ENCODE measurements around the gene ST8SIA6.
"Not testable (repeated sequence)": the region's sequence is repeated elsewhere in the genome, so short reads cannot be mapped to it uniquely, and the experiment has no call there.

The ST8SIA6 gene

GRCh38 chr10:17425584-17426262 lies 28.7 kb downstream of the ST8SIA6 start:
- DNase-seq: no peak

GRCh38 chr10:17423632-17424186 lies 30.7 kb downstream of the ST8SIA6 start:
- DNase-seq: no peak

DNA sequence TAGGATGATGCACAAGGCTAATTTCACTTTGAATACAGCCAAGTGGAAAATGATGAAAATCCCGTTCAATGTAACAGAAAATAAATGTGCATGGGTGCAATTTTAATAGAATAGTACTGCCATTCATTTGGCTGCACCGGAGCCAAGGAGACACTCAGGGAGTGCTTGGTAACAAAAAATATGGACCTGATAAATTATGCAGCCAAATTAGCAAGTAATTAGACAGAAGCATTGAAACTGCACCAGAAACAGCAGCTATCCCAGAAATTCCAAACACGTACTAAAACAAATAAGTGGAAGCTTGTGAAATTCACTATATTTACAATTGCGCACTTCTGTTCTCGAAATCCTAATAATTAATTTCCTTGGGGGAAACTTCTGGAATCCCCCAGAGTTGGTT lies 31.5 kb downstream of the ST8SIA6 start:
- DNase-seq: no peak

DNA sequence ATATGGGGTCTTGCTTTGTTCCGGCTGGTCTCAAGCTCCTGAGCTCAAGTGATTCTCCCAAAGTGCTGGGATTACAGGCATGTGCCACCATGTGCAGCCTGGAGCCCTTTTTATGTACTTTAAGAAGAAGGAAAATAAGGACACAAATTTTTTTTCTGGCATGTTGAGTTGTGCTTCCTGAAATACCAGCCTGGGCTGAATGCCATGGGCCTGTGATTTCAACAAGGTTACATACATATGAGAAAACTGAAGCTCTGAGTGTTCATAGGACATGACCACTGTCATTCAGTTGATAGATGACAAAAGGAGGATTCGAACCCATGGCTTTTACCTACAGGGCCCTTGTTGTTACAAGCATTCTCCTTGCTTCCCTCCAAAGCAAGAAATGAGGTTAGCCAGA lies 36.1 kb downstream of the ST8SIA6 start:
- no peak for DNase-seq

DNA sequence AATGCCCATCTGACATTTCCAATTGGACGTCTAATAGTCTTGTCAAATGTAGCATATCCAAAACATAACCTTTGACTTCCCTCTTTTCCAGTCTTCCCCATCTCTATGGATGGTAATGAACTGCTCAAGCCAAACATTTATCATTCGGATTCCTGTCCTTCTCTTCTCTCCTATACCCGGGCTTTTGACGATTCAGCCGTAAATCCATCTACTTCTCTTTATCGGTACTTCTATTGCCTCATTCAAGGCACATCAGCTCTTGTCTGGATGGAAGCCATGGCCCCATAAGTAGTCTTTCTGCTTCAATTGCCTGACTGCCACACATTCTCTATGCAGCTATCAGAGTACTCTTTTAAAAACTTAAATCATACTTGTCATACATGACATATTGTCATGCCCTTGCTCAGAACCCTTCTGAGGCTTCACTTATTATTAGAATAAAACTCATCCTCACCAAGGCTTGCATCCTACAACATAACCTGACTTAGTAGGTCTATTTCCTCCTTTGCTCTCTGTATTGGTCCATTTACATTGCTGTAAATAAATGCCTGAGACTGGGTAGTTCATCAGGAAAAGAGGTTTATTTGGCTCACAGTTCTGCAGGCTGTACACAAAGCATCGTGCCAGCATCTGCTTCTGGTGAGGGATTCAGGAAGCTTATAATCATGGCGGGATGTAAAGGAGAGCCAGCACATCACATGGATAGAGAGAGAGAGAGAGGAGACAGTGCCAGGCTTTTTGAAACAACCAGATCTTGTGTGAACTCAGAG lies 37.8 kb downstream of the ST8SIA6 start:
- no peak for DNase-seq

GRCh38 chr10:17415046-17415658 lies 39.2 kb downstream of the ST8SIA6 start:
- DNase-seq: no peak

DNA sequence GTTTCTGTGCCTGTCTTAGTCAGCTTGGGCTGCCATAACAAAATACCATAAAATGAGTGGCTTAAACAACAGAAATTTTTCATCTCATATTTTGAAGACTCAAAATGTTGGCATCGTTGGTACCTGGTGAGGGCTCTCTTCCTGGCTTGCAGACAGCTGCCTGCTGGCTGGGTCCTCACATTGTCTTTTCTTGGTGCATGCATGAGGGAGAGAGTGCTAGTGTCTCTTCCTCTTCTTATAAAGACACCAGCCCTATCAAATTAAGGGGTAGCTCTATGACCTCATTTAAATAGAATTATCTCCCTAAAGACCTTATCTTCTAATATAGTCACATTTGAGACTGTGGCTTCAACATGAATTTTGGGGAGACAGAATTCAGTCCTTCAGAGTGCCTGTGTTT lies 39.9 kb downstream of the ST8SIA6 start:
- DNase-seq: no peak

DNA sequence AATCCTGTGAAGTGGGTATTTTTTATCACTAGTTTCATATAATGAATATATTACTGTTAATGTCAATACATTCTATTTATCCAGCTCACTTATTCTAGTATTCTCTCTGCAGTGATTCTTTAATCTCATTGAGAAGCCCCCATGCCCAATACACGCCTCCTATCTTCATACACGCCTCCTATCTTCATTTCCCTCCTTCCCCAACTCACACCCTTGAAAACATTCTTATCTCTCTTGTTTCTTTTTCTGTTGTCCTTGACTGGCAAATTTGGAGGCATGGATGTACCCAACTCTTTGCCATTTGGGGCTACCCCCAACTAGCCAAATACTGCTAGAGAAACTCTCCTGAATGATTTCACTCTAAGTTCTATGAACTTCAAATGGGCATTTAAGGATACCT lies 40.5 kb downstream of the ST8SIA6 start:
- no peak for DNase-seq

- DNase-seq: no peak
Measured at GRCh38 chr10:17412323-17412722, 42.1 kb downstream of the ST8SIA6 start.

- no peak for DNase-seq
Measured at GRCh38 chr10:17410907-17411306, 43.5 kb downstream of the ST8SIA6 start.

- DNase-seq: no peak
Measured at GRCh38 chr10:17409170-17409733, 45.1 kb downstream of the ST8SIA6 start.

- DNase-seq: no peak
Measured at GRCh38 chr10:17407047-17407446, 47.3 kb downstream of the ST8SIA6 start.

DNA sequence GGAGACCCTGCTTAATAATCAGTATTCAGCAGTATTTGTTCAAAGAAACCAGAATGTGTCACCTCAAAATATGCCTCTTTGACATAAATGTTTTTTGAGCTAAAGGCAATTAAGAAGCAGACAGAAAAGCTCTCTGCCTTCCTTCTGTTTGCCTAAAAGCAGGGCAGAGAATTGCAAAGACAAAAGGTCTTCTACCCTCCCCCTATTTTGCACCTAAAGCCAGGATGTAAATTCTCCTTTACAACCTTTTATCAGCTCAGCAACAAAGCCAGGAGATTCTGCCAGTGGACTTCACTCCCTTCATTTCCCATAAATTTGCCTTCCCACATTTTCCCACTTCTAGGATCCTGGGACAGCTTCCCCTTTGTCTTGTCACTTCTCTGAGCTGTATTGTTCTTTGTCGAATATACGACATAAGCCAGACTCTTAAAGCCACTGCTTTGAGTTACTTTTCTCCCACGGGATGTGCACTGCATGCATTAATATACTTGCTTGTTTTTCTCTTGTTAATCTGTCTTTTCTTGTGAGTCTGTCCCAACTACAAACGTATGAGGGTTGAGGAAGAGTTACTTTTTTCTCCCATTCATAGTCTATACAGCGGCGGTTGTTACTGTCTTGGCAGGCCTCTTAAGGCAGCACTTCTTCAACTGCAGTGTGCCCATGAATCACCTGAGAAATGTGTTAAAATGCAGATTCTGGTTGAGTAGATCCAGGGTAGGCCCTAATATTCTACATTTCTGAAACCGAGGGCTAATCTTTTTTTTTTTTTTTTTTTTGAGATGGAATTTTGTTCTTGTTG lies 48.2 kb downstream of the ST8SIA6 start:
- no peak for DNase-seq

GRCh38 chr10:17403161-17403560 lies 51.2 kb downstream of the ST8SIA6 start:
- no peak for DNase-seq

DNA sequence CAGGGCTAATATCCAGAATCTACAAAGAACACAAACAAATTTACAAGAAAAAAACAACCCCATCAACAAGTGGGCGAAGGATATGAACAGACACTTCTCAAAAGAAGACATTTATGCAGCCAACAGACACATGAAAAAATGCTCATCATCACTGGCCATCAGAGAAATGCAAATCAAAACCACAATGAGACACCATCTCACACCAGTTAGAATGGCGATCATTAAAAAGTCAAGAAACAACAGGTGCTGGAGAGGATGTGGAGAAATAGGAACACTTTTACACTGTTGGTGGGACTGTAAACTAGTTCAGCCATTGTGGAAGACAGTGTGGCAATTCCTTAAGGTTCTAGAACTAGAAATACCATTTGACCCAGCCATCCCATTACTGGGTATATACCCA lies 52.4 kb downstream of the ST8SIA6 start:
- DNase-seq: not testable (repeated sequence)

DNA sequence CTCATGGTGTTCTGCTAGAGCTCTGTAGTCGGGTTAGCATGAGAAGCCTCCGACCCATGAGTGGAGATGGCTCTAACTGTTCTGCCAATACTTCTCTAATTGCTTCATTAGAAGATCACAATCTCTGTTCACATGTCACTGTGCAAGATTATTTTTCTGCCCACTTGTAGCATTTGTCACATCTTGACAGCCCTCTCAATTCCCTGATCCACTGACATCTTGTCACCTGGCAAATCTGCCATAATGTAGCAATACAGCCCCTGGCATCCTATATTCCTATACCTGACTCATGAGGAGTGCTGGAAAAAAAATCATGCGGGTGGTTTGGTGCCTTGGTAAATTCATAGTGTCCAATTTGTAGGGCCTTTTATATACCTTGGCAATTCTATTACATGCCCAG lies 58.4 kb downstream of the ST8SIA6 start:
- no peak for DNase-seq

GRCh38 chr10:17394854-17395253 lies 59.5 kb downstream of the ST8SIA6 start:
- no peak for DNase-seq

DNA sequence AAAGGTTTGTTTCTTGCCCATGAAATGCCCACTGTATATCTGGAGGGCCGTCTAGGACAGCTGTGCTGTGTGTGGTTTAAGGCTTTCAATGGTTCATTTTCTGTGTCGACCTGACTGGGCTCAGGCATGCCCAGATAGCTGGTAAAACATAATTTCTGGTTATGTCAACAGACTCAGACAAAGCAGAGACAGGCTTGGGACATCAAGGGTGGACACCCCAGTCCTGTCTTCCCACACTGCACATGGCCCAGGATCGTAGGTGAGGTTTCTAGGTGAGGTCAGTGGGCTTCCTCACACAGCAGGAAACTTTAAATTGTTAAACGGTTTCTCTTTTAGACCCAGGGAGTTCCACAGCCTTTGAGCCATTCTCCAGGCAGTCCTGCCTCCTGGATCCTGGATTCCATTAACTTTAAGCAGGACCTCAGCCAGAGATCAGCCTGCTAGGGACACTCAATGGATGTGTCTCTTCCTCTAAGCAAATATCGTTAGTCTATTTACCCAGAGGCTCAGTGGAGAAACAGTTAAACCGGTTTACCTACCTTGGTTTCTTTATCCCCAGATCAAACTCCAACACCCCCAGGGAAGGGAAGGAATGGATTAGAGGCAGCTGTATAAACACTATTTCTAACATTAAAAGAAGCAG lies 66.4 kb downstream of the ST8SIA6 start:
- no peak for DNase-seq

DNA sequence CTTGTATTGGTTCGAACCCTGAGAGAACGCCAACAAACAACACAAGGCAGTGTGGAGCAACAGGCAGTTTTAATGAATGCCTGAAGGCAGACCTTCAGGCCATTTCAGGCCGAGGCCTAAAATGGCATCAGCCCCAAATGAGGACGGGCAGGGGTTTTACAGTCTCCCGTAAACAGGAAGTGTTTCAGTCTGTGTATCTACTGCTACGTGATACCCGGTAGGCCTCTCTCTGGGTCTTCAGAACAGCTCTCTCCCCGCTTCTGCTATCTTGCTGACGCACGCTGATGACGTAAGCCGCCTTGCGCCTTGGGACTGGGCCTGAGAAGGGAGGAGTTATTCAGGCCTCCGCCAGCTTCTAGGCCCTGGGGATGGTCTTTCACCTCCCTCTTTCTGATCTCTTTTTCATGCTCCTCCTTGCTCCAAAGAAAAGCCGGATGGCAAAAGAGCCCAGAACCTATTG lies 67.7 kb downstream of the ST8SIA6 start:
- DNase-seq: no peak

DNA sequence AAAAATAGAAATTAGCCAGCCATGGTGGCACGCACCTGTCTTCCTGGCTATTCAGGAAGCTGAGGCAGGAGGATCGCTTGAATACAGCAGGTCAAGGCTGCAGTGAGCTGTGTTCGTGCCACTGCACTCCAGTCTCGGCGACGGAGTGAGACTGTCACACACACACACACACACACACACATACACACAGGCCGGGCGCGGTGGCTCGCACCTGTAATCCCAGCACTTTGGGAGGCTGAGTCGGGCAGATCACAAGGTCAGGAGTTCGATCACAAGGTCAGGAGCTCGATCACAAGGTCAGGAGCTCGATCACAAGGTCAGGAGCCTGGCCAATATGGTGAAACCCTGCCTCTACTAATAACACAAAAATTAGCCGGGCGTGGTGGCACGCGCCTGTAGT lies 68.4 kb downstream of the ST8SIA6 start:
- no peak for DNase-seq

DNA sequence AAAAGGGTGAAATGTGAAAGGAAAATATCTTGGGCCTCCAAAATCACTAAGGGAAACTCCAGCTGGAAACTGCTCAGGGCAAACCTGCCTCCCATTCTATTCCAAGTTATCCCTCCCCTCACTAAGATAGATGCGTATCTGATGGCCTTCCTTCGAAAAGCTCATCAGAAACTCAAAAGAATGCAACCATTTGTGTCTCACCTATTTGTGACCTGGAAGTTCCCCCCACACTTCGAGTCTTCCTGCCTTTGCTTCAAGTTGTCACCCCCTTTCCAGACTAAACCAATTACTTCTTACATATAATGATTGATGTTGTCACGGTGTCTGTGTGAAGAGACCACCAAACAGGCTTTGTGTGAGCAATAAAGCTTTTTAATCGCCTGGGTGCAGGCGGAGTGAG lies 69.3 kb downstream of the ST8SIA6 start:
- no peak for DNase-seq

Measured in DMS79 (cell line).